NCI-H460 (cell line): ENCODE data around the gene PLBD1. TPM values are rescaled to one million over a fixed set of nuclear protein-coding genes. Genes with fewer than 3 reads are reported as not detected.
A peak's percentile ranks its signal among the peaks of the same experiment; 100 is the strongest.

ENCODE experiments used
- DNase-seq: peaks from one replicate; pipeline ENCODE4 v3.0.0-alpha.2; 2016; ENCODE audit warnings: low read depth; ENCODE audit errors: extremely low read depth
- total RNA-seq: library from RNA; depleted of rRNA; stranded (reverse); fragments of >200 nt; shearing (Covaris generic); gene quantifications from 2 replicates; pipeline ENCODE4 v1.2.3, GENCODE V29; 2014

The PLBD1 gene
- total RNA-seq, 1 experiment from 2014 or later, result 0.37 TPM

DNA sequence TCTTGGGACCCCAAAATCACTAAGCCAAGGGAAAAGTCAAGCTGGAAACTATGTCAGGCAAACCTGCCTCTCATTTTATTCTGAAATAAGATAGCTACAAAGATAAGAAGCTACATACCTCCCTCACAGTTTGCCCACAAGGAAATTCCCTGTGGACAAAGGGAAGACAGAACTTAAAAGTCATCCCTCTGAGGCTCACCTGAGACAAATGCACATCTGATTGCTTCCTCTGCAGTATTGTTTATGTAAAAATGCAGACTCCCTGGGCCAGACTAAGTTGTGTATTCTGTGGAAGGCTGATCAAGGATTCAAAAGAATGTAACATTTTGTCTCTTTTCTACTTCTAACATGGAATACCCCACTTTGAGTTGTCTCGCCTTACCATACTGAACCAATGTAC is 2.5 kb upstream of the PLBD1 start:
- no peak for DNase-seq

DNA sequence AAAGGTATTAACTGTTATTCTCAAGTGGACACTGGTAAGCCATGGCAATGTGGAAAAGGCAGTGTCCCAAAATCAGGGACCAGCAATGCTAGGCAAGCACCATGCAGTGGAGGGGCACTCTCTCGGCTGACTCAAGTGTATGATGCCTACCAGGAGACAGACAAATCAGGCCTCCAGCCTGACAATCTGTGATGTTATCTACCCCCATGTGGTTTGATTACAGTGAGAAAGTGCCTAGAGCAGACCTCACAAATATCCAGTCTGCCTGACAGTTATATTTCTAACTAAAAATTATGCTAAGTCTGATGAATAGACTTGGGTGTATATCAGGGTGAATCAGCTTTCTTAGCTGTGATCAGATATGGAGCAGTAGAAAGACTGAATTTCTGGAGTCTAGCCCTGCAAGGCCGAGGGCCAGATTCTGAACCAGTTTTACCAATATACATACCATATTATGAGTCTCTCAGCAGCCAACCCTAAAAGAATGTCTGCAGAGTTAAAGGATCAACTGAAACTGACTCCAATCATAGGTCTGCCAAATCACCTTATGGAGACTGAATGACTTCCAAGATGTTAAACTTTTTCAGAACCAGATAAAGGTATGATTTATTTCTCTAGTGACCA is 3.2 kb downstream of the PLBD1 start:
- no peak for DNase-seq

- no peak for DNase-seq
These were observed 4.6 kb downstream of the PLBD1 start for GRCh38 chr12:14563046-14563445.

- no peak for DNase-seq
These were observed 5.4 kb downstream of the PLBD1 start for GRCh38 chr12:14562279-14562678.

- DNase-seq, result no peak
These were observed 5.9 kb downstream of the PLBD1 start for GRCh38 chr12:14561677-14562238.

DNA sequence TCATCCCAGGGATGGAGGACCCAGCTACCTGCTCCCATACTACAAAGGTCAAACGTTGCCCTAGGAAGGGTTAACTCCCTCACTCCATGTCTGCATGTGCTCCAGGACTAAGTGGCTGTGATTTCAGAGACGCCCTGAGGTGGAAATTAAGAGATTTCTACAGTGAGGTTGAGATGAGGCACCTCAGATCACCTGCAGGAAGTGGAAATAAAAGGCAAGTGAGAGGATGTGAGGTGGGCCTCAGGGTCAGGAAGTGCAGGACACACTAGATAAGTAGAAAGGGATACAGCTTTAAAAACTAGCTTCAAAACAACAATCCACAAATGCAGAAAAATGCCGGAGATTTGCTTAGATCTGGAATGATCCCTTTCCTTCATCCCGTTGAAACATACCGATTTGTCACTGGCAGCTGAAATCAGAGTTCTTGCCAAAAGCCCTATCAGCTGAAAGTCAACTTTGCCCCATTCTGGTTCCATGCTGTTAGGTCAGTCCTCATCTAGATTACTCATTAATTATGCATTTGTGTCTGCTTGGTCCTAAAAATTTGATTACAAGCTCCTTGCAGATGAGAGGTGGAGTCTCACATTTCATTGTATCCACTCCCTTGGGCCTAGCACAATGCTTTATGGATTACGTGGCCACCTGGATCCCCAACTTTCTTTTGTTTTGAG is 6.6 kb downstream of the PLBD1 start:
- DNase-seq, result no peak

- no peak for DNase-seq
These were observed 9.2 kb downstream of the PLBD1 start for GRCh38 chr12:14558473-14558959.

DNA sequence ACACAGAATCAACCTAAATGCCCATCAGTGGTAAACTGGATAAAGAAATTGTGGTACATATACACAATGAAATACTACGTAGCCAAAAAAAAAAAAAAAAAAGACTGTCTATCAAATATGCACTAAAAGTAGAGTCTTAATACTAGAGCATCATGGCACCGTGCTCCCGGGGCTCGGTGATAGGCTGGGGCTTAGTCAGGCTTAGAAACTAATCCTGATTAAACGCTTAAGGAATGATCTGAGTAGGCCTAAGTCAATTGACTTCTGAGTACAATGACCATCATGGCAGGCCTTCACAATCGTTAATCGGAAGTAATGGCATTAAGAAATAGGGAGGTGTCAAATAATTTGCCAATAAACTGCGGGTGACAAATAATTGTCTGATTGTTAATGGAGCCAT is 9.7 kb downstream of the PLBD1 start:
- no peak for DNase-seq

GRCh38 chr12:14554281-14555007 is 13.2 kb downstream of the PLBD1 start:
- peak; percentile 5 for DNase-seq

DNA sequence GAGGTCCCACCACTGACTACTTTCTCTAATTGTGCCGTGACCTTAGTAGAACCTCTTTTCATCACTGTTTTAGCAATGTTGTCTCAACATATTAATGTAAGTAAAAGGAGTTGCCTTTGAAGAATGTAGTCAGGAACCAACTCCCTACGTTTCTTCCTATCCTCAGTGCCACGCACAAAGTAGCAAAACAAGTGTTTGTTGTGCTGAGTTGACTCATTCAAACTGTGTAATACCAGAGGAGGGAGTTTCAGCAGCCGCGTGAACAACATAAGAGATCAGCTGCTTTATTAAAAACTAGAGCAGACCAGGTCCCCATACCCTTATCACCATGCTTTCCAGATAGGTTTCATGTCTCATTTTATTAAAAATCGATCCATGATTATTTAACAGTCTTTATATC is 19.1 kb downstream of the PLBD1 start:
- DNase-seq, result no peak

DNA sequence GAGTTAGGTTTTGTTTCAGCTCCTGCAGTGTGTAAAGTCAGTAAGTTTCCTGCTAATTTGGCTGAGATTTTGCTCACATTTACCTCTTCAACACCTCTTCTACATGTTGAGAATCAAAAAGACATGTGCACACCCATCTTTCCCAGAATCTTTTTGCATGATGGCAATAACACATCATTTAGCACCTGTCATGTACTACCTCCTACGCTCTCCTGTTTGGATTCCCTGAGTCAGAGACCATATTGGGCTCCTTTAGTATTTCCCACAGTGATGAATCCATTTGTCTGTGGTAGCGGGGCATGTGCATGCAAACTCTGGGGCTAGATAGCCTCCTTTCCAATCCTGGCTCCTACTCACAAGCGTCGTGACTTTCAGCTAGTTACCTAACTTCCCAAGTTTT is 20.1 kb downstream of the PLBD1 start:
- DNase-seq, result no peak

GRCh38 chr12:14545144-14546124 is 22.2 kb downstream of the PLBD1 start:
- DNase-seq, result no peak

DNA sequence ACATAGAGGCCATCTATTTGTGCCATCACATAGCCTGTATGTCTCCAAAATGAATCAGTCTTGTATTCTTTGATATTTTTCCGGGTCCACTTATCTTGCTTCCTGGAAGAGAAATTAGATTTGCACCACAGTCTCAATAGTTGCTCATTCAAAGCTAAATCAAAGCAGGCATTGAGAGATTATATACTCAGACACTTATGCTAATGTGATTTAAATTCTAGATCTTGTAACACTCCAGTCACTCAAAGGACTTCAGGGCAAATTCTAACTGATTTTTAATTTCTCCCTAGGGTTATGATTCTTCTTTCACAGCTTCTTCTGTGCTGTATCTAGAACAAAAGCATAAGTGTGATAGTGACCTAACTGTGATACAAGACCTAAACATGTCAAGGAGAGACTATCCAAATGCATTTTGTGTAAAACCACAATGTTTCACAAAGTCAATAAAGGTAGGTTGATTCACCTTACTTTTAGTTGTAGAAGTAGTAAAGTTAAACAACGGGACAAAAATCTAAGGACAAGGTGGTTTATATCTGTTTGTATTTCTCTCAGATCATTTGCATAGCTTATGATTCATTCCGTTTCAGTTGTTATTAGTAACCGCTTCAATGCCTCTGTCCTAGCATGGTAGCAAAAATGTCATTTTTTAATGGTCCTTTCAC is 26.8 kb downstream of the PLBD1 start:
- DNase-seq, result no peak

GRCh38 chr12:14537088-14537487 is 30.6 kb downstream of the PLBD1 start:
- DNase-seq, result no peak

DNA sequence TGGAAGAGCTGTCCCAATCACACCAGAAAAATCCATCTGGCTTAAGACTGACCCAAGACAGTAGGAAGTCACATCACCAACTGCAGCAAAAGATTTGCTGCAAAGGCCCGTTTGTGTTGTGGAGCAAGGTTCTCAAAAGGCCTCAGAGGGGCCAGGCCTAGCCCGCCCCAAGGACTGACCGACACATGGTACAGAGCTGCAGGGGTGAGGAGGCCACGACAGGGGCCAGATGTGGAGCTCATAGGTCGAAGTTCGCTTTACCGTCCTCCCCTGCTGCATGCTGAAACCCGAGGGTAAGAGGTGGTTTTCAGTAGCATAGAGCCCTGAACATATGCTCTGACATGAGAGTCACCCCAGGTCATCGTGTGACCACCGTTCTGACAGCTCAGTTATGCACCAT is 35.5 kb downstream of the PLBD1 start:
- DNase-seq, result no peak

DNA sequence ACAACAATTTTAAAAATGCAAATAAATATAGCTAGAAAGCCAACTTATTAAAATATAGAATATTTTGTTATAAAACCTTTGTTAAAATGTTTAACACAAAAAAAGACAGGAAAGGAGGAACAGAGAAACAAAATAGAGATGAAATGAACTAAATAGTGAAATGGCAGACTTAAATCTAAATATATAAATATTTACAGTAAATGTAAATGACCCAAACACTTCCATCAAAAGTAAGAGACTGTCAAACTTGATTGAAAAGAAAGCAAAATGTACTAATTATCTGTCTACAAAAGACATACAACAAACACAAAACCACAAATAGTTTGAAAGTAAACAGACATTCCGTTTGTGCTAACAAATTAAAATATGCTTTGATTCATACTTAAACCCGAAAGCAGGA is 41.7 kb downstream of the PLBD1 start:
- no peak for DNase-seq

- DNase-seq, result no peak
These were observed 45.9 kb downstream of the PLBD1 start for GRCh38 chr12:14521822-14522221.

GRCh38 chr12:14514946-14515345 is 52.7 kb downstream of the PLBD1 start:
- no peak for DNase-seq

GRCh38 chr12:14514154-14514842 is 53.4 kb downstream of the PLBD1 start:
- DNase-seq, result peak; percentile 23
